HG02678 (cell line): Measurements from ENCODE around the gene CD248.
A peak's percentile ranks its signal among the peaks of the same experiment; 100 is the strongest.

ENCODE experiments used
- ATAC-seq: cut with Tn5 transposase; IDR thresholded peaks from one replicate; pipeline ENCODE4 v1.9.1; 2021; ENCODE audit warnings: mild to moderate bottlenecking, moderate library complexity; ENCODE audit not compliant: unreplicated experiment

Gene CD248

DNA sequence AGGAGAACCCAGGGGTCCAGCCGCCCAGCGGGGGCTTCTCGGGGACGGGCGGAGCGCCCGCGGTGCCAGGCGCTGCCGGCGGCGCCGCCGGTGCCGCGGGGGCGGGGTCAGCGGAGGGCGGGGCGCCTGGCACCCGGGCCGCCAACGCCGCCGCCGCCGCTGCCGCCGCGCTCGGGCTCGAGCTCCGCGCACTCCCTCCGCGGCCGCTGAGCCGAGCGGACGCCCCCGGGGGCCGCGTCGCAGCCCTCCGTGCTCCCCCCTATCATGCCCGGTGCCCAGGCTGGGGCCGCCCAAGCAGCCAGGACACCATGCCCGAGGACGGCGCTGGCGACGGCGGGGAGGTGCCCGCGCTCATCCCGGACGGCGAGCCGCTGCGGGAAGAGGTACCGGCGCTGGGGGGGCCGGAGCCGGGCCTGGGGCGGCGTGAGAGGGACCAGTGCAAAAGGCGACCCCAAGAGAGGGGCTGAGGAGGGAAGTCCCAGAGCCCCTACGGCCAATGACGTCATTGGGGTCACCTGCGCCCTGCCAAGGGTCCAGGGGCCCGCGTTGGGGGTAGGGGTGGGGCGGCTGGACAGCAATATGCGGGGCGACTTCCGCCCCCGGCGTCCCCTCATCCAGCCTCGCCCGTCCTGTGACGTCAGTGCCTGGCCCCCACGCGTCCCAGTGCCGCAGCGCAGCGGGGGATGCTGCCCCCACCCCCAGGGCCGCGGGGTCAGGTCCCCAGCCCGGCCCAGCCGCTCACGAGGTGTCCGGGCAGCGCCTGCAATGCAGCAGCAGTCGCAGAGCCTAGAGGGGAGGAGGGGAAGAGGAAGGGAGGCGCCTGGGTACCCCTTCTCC is 24.9 kb downstream of the CD248 start, which contains the start of gene TMEM151A:
Gene TMEM151A (plus strand): TSS at position 189 of the 837 bp plus-strand sequence. CDS start 120 bp downstream, at position 309.
- ATAC-seq: no peak

GRCh38 chr11:66291303-66291705 is 25.5 kb downstream of the CD248 start:
- no peak for ATAC-seq

DNA sequence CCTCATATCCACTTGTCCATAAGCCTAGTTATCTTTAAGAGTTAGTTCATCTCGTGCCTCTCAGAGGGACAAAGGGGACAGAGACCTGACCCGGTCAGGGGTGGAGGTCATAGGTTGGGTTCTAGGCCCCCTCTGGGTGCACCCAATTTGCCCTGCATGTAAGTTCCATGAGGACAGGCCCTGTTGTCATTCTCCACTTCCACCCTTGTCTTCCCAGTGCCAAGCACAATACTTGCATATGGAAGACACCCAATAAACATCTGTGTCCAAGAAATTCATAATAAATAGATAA is 26.6 kb downstream of the CD248 start:
- no peak for ATAC-seq

- peak; percentile 34 for ATAC-seq
Measured at GRCh38 chr11:66289548-66290329, 27.1 kb downstream of the CD248 start.

GRCh38 chr11:66288671-66289547 is 27.9 kb downstream of the CD248 start, which contains the start of gene YIF1A:
Gene YIF1A (minus strand): TSS chr11:66289143. CDS start chr11:66288985, 158 bp downstream.
- peak; percentile 93 for ATAC-seq

DNA sequence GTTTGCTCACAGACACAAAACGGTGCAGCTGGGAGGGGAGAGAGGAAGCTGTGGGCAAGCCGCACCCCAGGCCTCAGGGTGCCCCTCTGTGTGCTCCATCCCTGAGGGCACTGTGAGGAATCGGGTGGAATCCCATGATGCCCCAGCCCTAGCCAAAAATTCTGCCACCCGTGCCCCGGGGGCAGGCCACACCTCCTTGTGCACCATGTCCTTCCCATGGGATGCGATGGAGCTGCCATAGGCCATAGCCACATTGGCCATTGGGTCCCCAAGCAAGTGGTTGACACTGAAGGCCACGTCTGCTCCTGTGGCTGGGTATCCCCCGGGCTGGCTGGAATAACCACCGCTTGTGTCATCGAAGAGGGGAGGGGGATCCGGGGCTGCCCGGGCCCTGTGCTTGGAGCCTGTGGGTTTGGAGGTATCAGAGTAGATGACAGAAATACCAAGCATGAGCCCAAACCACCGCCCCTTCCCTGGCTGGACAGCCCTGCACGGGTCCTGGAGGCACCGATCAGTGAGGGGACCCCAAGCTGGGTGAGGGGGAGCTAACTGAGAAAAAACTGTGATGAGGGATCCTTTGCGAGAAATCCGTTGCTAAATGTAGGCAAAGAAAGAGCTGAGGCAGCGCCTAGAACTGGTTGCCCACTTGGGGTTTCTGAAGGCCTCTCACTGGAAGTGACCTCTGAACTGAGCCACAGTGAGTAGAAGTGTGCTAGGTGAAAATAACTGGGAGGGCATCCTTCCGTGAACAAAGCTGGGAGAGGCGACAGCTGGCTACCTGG is 28.8 kb downstream of the CD248 start:
- ATAC-seq: no peak

DNA sequence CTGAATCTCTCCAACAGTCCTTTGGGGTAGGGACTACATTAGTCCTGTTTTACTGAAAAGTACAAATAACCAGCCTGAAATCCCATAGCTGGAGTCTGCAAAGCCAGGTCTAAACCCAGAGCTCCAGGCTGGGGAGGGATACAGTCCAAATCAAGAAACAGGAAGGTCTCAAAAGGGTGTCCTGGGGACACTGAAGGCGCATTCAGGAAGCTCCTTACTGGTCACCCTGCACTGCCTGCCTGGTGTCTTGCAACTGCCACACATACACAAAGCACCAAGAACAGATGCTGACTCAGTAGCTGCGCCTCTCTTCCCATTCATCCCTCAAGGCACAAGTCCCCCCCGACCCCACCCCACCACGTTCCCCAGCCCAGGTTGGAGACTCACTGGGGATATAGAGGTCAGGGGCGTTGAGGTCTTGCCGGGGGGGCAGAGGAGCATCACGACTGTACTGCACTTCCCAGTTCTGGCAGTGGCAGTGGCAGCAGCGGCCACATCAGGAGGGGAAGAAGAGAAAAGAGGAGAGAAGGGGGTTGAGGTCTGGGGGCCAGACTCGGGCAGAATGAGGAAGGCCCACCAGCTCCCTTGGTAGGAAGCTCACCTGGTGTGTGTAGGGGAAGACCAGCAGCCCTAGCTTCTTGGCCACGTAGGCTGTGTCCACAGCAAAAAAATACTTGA is 29.5 kb downstream of the CD248 start:
- no peak for ATAC-seq

GRCh38 chr11:66286699-66287098 is 30.1 kb downstream of the CD248 start:
- ATAC-seq: no peak

DNA sequence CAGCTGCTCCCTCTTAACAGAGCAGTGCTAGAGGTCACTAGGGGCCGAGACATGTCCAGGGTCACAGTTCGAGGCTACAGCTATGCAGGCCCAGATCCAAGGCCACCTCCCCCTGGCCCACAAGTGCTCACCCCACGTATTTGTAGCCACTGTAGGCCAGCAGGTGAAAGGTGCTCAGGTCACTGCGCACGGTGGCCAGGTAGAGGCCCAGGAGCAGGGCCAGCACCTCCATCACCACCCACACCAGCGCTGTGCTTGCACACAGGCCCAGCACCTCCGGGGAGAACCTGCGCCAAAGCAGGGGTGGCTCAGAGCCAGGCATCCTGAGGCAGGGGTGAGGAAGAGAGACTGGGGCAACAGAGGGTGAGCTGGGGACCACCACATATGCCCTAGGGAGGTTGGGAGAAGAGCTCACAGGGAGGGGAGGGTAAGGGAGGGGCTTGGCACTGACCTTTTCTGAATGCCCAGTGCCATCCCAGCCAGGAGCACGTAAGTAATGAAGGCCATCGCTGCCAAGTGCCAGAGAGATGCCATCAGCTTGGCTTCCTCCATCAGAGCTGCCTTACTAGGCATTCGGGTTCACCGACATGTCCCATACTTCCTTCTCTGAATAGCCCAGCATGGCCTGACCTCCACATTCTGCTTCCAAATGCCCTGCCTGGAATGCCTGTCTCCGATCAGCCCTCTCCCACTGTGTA is 31.4 kb downstream of the CD248 start:
- no peak for ATAC-seq

DNA sequence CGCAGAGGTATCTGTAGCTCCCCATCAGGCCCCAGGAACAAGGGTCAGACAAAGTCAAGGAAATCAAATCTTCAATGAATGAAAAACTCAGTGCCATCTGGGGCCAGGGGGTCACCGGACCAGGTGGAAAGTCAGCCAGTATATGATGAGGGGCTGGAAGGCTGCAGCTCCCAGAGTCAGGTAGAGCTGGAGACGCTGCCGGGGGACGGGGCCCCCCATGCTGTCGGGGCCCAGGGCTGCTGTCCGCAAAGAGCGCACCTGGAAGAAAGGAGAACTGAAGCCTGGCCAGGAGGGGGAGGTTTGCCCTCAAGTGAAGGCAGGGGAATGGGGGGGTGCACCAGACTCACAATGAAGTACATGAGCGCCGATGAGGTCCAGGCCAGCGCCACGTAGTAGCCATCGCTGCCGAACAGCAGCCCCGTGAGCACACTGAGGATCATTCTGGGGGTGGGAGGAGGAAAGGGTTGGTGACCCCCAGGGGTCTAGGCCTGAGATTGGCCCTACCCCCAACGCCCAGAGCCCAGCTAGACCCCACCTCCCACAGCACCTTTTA is 32.2 kb downstream of the CD248 start:
- no peak for ATAC-seq

- no peak for ATAC-seq
Measured at GRCh38 chr11:66283461-66284105, 33.3 kb downstream of the CD248 start.

DNA sequence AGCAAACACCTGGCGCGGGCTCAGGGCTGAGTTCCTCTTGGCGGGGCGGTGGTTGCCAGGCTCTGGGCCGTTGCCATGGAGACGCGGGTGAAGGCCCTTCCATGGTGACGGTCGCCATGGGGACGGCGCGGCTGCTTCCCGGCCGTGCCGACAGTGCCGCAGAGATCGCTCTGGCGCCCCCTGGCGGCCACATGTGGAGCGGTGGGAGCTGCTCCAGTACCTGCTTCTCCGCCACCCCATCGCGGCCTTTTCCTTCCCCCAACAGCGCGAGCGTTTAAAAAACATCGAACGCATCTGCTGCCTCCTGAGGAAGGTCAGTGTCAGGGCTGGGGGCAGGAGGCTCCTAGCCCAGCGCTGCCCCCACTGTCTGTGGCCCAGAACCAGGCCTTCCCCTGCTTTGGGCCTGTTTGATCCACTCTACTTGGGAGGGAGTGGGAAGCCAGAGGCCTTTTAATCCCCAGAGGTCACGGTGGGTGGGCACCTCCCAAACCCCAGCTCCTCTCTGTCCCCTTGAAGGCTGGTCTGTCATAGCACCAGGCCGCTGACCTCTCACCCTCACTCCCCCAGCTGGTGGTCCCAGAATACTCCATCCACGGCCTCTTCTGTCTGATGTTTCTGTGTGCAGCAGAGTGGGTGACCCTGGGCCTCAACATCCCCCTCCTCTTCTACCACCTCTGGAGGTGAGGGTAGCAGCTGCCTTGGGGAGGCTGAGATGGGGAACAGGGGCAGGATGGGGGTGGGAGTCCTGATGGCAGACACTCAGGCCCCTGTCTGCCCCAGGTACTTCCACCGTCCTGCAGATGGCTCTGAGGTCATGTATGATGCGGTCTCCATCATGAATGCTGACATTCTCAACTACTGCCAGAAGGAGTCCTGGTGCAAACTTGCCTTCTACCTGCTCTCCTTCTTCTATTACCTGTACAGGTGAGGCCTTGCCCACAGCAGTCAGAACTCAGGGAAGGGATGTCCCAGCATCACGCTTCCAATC is 34.1 kb downstream of the CD248 start:
- ATAC-seq: peak; percentile 79

GRCh38 chr11:66281776-66282467 is 34.9 kb downstream of the CD248 start:
- no peak for ATAC-seq

DNA sequence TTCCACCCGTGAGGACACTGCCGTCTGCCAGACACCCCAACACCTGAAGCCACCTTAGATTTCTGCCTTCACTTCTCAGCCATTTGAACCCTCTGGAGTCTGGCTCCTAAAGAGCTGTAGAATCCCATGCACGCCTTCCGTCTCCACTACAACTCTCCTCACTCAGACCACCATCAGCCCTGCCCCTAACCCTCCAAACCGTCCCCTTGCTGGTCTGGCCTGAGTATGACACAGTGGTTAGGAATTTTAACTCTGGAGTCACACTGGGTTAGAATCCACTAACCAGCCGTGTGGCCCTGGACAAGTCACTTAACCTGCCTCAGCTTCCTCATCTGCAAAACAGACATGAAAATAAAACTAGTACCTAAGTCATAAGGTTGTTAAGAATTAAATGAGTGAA is 35.8 kb downstream of the CD248 start:
- ATAC-seq: no peak

DNA sequence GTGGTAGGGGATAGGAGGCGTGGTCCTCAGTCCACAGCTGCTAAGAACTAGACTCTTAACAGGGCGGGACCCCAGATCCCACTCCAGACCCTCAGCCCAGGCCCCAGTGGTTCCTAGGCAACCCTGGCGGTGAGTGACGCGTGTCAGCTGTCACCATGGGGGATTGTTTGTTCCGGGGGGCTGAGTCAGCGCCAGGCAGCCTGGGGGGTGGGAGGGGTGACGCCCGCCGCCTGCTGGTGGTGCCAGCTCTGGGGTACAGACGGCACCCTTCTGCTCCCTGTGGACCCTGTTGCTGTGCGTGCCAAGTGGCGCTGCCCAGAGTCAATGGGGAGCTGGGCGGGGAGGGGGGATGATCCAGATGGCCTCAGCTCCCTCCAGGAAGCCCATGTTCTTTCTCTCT is 36.4 kb downstream of the CD248 start:
- ATAC-seq: no peak

- ATAC-seq: no peak
Measured at GRCh38 chr11:66279092-66279734, 37.6 kb downstream of the CD248 start.
